K562 (cell line): ENCODE data around the gene CRACR2B. TPM values are rescaled to one million over a fixed set of nuclear protein-coding genes. Genes with fewer than 3 reads are reported as not detected.

Source experiments
- DDX20 ChIP-seq: fragments of 450-650 bp; IDR thresholded peaks from 2 replicates; pipeline ENCODE4 v1.6.1; 2016; ENCODE audit warnings: missing genetic modification characterization, low read depth, mild to moderate bottlenecking, missing compliant biosample characterization, moderate library complexity
- EGR1 ChIP-seq: fragments of 450-650 bp; conservative IDR thresholded peaks from 2 replicates; pipeline ENCODE4 v1.6.1; 2017; ENCODE audit warnings: mild to moderate bottlenecking
- HMGXB4 ChIP-seq: sonication (generic); formaldehyde crosslinking; IDR thresholded peaks from 2 replicates; pipeline ENCODE4 v1.8.1; 2023; ENCODE audit warnings: mild to moderate bottlenecking, missing genetic modification reagents
- HNRNPLL ChIP-seq: fragments of 200-400 bp; formaldehyde crosslinking; IDR thresholded peaks from 2 replicates; pipeline ENCODE4 v1.6.1; 2017; ENCODE audit warnings: low read length, low read depth, mild to moderate bottlenecking; ENCODE audit not compliant: poor library complexity, severe bottlenecking
- HSF4 ChIP-seq: fragments of 250-450 bp; sonication (Bioruptor Pico); IDR thresholded peaks from 2 replicates; pipeline ENCODE4 v2.1.2; 2022; ENCODE audit warnings: mild to moderate bottlenecking, moderate library complexity, borderline replicate concordance
- KDM1A ChIP-seq, 2 experiments: fragments of 450-650 bp; IDR thresholded peaks; 2 replicates each; pipeline ENCODE4 v1.6.1; 2016; ENCODE audit warnings: mild to moderate bottlenecking in 2 of 2
- MTA1 ChIP-seq: fragments of 450-650 bp; IDR thresholded peaks from 2 replicates; pipeline ENCODE4 v1.6.1; 2017; ENCODE audit warnings: borderline replicate concordance
- NRF1 ChIP-seq, 2 experiments: fragments of 450-650 bp; IDR thresholded peaks in 1 of 2; conservative IDR thresholded peaks in 1 of 2; 2 replicates each; pipeline ENCODE4 v1.6.1; 2014; ENCODE audit warnings: mild to moderate bottlenecking in 2 of 2
- POLR2G ChIP-seq: fragments of 200-400 bp; formaldehyde crosslinking; IDR thresholded peaks from 2 replicates; pipeline ENCODE4 v1.6.1; 2017; ENCODE audit warnings: low read depth, mild to moderate bottlenecking, antibody characterized with exemption, low read length, moderate library complexity
- SIX5 ChIP-seq, 2 experiments: IDR thresholded peaks; 2 replicates each; pipeline ENCODE4 v1.6.1; 2011; ENCODE audit warnings: low read length in 2 of 2, borderline replicate concordance in 1 of 2, low read depth in 1 of 2, mild to moderate bottlenecking in 1 of 2, moderate library complexity in 1 of 2; ENCODE audit not compliant: insufficient read depth in 1 of 2
- ZMIZ1 ChIP-seq, 2 experiments: fragments of 150-350 bp in 1 of 2; IDR thresholded peaks; 2 replicates each; pipeline ENCODE4 v1.6.1; 2012 to 2016; ENCODE audit warnings: low read depth in 2 of 2, low read length in 2 of 2, mild to moderate bottlenecking in 1 of 2, moderate library complexity in 1 of 2
- polyA plus RNA-seq, 8 experiments: library from polyadenylated mRNA; depleted of rRNA in 4 of 8; stranded (reverse) in 5 of 8; unstranded in 3 of 8; fragments of >200 nt; fragmentation: Nextera tagmentation in 2 of 8; fragmentation: Illumina TruSeq in 1 of 8; extraction: Ambion mirVana in 2 of 8; extraction: Trizol in 1 of 8; gene quantifications; 2 replicates each; pipeline versions ENCODE4 v1.2.1 to v1.2.3, GENCODE V29; 2011 to 2014; ENCODE audit warnings: inconsistent platforms in 1 of 8, missing spikeins in 1 of 8
- total RNA-seq, 7 experiments: library from RNA; depleted of rRNA in 6 of 7; stranded (reverse); fragments of >200 nt in 6 of 7; fragmentation: Illumina TruSeq in 2 of 7; extraction: Trizol in 2 of 7; gene quantifications; 2 replicates each; pipeline versions ENCODE4 v1.2.1 to v1.2.3, GENCODE V29; 2011 to 2021; ENCODE audit warnings: low replicate concordance in 1 of 7

CRACR2B gene
- total and polyA plus RNA-seq, 9 of the 15 experiments (the other 6 are each of a cell fraction or from before 2014, with no cell fraction given): 0.10 to 51.0 (median 6.0) TPM

GRCh38 chr11:859394-860131, 31.8 kb downstream of the CRACR2B start (continued):
- TF ChIP-seq SIX5 (IDR thresholded peaks at IDR 0.05; ENCODE audit: borderline replicate concordance in 1 of 2, insufficient read depth in 1 of 2, low read depth in 1 of 2, low read length in 2 of 2) (no peak), NRF1 (conservative IDR thresholded peaks at IDR 0.05 in 1 of 2, IDR thresholded peaks at IDR 0.05 in 1 of 2) (peak in 1 of 2 experiments; percentile 32; a peak in 1 of 4 replicates), POLR2G (peak; percentile 62), EGR1 (peak; percentile 57), HMGXB4 (CRISPR knock-in tag) (no peak), HSF4 (CRISPR knock-in tag) (no peak), ZMIZ1 (IDR thresholded peaks at IDR 0.05; ENCODE audit: low read depth in 2 of 2, low read length in 2 of 2) (no peak), DDX20 (tag) (no peak), MTA1 (no peak), KDM1A (IDR thresholded peaks at IDR 0.05) (no peak), HNRNPLL (peak; percentile 51)
